OCI-LY3 (cell line): ENCODE results near the gene CD160.

Experiments used
- CTCF ChIP-seq: fragments of 200-600, 300-600 bp; sonication (generic); IDR thresholded peaks from 2 replicates; pipeline ENCODE4 v1.5.1; 2014; ENCODE audit warnings: antibody characterized with exemption, low read length, low read depth
- EZH2phosphoT487 ChIP-seq: fragments of 200-600 bp; shearing (Covaris generic); IDR thresholded peaks from 2 replicates; pipeline ENCODE4 v1.6.1; 2018; ENCODE audit warnings: antibody characterized with exemption, mixed run types, low read depth

GRCh38 chr1:145711213-145711651 lies 8.1 kb upstream of the CD160 start:
- no peak for TF ChIP-seq CTCF
- no peak for TF ChIP-seq EZH2phosphoT487
